ENCODE results near the gene MED23.
A peak's percentile ranks its signal among the peaks of the same experiment; 100 is the strongest.
"Not testable (repeated sequence)": the region's sequence is repeated elsewhere in the genome, so short reads cannot be mapped to it uniquely, and the experiment has no call there.

The MED23 gene

DNA sequence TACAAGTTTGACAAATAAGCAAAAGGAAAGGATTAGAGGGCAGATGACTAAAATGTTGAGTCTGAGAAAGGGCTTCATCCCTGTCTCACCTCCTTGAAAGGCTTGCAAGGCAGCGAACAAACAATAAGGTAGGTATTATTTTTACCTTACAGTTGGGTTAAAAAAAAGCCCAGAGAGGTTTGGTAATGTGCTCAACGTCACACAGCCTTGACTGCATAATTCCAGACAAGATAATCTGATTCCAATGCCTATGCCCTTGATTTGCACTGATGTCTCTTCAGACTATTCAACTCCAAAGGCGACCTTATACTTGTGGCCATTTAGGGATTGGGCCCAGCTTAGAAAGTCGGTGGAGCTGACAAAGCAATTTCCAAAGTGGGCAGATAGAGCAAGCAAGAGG is 53.4 kb downstream of the MED23 start:
- no peak for DNase-seq (ENCODE audit: extremely low read depth in 1 of 2, low read depth in 1 of 2)

GRCh38 chr6:131574133-131574532 is 53.9 kb downstream of the MED23 start:
- no peak for DNase-seq (ENCODE audit: extremely low read depth in 1 of 2, low read depth in 1 of 2)

DNA sequence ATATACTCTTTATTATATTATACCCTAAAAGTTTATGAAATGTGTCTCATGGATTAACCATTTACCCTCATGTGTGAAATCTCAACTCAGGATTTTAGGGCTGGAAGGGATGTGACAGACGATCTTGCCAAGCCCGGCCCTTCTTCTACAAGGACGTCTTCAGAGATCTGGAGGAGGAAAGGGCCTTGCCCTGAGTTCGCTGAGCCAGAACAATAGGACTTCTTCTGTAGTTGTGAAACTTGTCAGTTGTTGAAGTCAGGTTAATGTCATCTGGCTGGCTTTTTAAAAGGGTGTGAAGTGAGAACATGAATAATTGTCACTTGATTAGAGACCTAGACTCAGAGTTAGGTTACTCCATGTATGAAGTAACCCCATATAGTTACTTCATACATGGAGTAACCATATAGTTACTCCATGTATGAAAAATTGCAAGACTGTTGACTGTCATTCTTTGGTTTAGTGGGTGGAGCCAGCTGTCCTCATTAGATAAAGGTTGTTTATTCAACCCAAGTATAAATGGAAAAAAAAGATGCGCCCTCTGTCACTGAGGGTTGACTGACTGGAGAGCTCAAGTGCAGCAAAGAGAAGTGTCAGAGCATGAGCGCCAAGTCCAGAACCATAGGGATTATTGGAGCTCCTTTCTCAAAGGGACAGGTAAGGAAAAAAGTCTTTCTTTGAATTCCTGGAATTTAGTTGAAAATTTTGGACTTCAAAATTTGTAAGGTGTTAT is 55.2 kb downstream of the MED23 start, which contains the start of gene ARG1:
ARG1 (plus strand) TSS at position 541 of the 730 bp plus-strand sequence; CDS start at position 598, 57 bp downstream.
- DNase-seq (ENCODE audit: extremely low read depth in 1 of 2, low read depth in 1 of 2), result no peak

- DNase-seq (ENCODE audit: extremely low read depth in 1 of 2, low read depth in 1 of 2), result no peak
Measured at GRCh38 chr6:131568726-131569125, 59.3 kb downstream of the MED23 start.

- no peak for DNase-seq (ENCODE audit: extremely low read depth in 1 of 2, low read depth in 1 of 2)
Measured at GRCh38 chr6:131565056-131565455, 63.0 kb downstream of the MED23 start.

DNA sequence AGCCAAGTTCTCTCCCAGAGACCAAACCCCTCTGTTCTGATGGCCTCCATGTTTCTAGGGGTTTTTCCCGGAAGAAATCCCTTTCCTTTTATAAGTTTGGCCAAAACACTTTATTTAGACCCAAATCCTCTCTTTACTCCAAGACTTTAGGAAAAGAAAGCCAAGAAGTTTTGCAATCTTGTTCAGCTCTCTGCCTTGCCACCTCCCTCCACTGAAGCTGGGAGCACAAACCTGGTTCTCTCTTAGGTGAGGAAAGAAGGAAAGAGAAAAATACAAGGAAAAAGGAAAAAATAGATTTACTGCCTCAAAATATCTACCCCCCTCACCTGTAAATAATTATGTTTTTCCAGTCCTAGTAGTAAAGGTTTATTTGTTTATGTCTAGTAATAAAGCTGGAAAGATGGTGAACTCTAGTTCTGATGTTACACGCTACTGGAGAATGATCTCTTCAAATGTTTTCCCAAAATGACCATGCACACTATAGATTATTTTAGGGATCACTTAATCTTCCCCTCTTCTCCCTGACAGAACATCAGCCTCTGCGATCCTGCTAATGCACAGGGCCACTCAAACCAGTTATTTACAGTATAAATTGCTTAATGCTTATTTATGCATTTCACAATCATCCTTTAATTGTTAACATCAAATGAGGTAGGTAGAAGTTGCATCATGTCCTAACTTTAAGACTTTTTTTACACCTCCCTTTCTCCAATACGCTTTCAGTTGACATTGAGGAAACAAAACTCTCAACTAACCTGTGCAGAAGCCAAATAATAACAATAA is 65.9 kb downstream of the MED23 start:
- no peak for DNase-seq (ENCODE audit: extremely low read depth in 1 of 2, low read depth in 1 of 2)

- no peak for DNase-seq (ENCODE audit: extremely low read depth in 1 of 2, low read depth in 1 of 2)
Measured at GRCh38 chr6:131558922-131559321, 69.1 kb downstream of the MED23 start.

- DNase-seq (ENCODE audit: extremely low read depth in 1 of 2, low read depth in 1 of 2), result no peak
Measured at GRCh38 chr6:131555992-131556391, 72.0 kb downstream of the MED23 start.

DNA sequence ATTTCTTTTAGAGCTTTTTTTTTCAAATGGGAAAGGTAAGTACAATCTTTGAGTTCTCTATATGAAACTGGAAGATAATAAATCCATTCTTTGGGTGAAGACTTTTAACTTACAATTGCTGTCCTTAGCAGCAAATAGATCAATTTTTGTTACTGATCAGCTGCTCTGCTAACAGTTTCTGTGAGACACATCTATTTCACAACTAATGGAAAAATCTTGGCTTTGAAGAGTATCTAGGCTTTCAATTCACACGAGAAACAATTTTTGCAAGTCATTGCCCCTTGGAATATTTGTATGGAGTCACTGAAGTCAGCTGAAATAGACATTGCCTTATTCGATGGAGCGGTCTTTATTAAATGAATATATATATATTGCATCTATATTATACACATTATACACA is 75.5 kb downstream of the MED23 start:
- no peak for DNase-seq (ENCODE audit: extremely low read depth in 1 of 2, low read depth in 1 of 2)

DNA sequence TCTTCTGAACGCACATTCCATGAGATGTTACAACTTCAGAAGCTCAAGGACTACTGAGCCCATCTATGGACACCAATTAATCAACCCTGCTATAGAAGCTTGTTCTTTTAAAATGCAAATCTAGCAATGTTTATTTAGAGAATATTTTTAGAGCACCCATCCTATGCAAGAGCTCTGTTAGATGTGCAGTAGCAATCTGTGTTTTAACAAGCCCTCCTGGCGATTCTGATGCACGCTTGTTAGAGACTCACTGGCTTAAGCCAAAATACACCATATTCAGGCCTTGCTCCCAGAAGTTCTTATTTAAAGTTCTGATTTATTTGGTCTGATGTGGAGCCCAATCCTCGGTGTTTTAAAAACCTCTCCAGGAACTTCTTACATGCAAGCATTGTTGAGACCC is 76.1 kb downstream of the MED23 start:
- no peak for DNase-seq (ENCODE audit: extremely low read depth in 1 of 2, low read depth in 1 of 2)

DNA sequence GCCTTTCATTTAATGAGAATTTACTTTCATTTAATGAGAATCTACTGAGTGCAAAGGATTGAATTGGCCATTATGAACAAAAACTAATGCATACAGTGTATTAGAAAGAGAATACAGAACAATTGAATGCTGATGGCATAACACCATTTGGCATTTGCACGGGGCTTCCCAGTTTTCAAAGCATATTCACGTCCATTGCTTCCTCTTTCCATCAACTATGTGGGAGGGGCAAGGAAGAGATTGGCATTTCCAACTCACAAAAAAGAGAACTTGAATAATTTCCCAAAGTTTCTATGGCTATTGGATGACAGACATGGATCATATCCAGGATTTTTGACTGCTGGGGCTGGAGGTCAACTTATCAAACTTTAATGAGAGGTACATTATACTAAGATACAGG is 78.2 kb downstream of the MED23 start:
- DNase-seq (ENCODE audit: extremely low read depth in 1 of 2, low read depth in 1 of 2), result no peak

GRCh38 chr6:131548441-131548840 is 79.6 kb downstream of the MED23 start:
- no peak for DNase-seq (ENCODE audit: extremely low read depth in 1 of 2, low read depth in 1 of 2)

- no peak for DNase-seq (ENCODE audit: extremely low read depth in 1 of 2, low read depth in 1 of 2)
Measured at GRCh38 chr6:131547488-131547887, 80.6 kb downstream of the MED23 start.

- no peak for DNase-seq (ENCODE audit: extremely low read depth in 1 of 2, low read depth in 1 of 2)
Measured at GRCh38 chr6:131545317-131545716, 82.7 kb downstream of the MED23 start.

GRCh38 chr6:131538615-131539014 is 89.4 kb downstream of the MED23 start:
- DNase-seq (ENCODE audit: extremely low read depth in 1 of 2, low read depth in 1 of 2), result not testable (repeated sequence)

GRCh38 chr6:131532580-131533039 is 95.4 kb downstream of the MED23 start:
- peak; percentile 21 to 36 for DNase-seq (ENCODE audit: extremely low read depth in 1 of 2, low read depth in 1 of 2)

GRCh38 chr6:131531681-131532080 is 96.4 kb downstream of the MED23 start:
- not testable (repeated sequence) for DNase-seq (ENCODE audit: extremely low read depth in 1 of 2, low read depth in 1 of 2)

DNA sequence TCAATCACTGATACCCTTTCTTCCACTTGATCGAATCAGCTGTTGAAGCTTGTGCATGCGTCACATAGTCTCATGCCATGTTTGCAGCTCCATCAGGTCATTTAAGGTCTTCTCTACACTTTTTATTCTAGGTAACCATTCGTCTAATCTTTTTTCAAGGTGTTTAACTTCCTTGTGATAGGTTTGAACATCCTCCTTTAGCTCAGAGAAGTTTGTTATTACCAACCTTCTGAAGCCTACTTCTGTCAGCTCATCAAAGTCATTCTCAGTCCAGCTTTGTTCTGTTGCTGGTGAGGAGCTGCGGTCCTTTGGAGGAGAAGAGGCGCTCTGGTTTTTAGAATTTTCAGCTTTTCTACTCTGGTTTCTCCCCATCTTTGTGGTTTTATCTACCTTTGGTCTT is 97.1 kb downstream of the MED23 start:
- not testable (repeated sequence) for DNase-seq (ENCODE audit: extremely low read depth in 1 of 2, low read depth in 1 of 2)

DNA sequence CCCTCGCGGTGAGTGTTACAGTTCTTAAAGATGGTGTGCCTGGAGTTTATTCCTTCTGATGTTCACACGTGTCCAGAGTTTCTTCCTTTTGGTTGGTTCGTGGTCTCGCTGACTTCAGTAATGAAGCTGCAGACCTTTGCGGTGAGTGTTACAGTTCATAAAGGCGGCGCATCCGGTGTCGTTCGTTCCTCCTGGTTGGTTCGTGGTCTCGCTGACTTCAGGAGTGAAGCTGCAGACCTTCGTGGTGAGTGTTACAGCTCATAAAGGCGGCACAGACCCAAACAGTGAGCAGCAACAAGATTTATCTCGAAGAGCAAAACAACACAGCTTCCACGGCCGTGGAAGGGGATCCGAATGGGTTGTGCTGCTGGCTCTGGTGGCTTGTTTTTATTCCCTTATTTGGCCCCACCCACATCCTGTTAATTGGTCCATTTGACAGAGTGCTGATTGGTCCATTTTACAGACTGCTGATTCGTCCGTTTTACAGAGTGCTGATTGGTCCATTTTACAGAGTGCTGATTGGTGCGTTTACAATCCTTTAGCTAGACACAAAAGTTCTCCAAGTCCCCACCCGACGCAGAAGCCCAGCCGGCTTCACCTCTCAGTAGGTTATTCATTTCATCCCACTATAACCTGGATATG is 103.2 kb downstream of the MED23 start:
- DNase-seq (ENCODE audit: extremely low read depth in 1 of 2, low read depth in 1 of 2), result no peak

DNA sequence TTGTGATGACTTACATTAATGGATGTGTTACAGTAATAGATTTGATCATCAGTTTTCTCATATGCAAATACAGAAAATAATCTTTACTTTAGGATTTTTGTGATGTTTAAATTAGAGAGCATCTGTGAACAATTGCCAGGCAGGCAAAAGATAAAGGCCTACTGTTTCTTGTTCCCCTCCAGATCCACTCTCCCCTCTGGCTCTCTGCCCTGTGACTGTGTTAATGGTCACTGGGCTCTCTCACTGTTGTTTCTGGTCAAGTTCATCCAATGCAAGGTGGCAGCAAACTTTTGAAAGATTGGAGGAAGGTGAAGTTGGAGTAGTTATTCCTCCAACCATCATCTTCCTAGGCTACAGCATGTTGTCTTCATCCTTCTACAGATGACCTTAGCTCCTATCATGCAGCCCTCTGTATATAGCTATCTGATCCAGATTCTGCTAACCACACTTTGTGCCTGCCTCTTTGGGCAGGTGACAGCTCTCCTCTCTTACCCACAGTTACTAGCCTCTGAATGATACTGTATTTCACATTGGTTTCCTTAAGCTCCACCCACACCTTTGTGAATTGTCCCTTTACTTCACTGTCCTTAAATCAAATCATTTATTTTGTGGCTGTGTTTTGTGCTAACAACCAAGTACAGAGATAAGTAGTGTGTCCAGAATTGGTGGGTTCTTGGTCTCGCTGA is 103.9 kb downstream of the MED23 start:
- DNase-seq (ENCODE audit: extremely low read depth in 1 of 2, low read depth in 1 of 2), result no peak

Data from stimulated activated CD8-positive, alpha-beta memory T cell treated with anti-CD3 and anti-CD28 coated beads, Interleukin-7, amount 100 ng/mL, for 48 hours (primary cell).